Heart left ventricle (tissue), 13 donors: ENCODE measurements around the gene NOP53.
"Not testable (repeated sequence)": the region's sequence is repeated elsewhere in the genome, so short reads cannot be mapped to it uniquely, and the experiment has no call there.

Experiments used
- CTCF ChIP-seq, 12 donors: fragments of 200-600 bp; sonication (generic) in 4 of 12; IDR thresholded peaks; one replicate each; pipeline versions ENCODE4 v1.5.0 to v1.8.0; 2018 to 2022; ENCODE audit warnings: antibody characterized with exemption in 12 of 12, mild to moderate bottlenecking in 5 of 12
- POLR2A ChIP-seq, 2 donors: fragments of 450-650 bp; IDR thresholded peaks; one replicate each; pipeline ENCODE4 v1.6.1; 2017; ENCODE audit warnings: antibody characterized with exemption in 2 of 2, mild to moderate bottlenecking in 2 of 2, moderate library complexity in 2 of 2
- donor health status: ischemic (EF 13 %, LVEDD 7.1; RV severe dilation, severe dysfunction).
- donor health status: DM: no; HTN: yes; CAD: no.
- donor health status: DM: no; HTN: no; CAD: no.
- donor health status: ischemic (EF 25% LVEDD 6.9; RV normal size, moderate dysfunction).
- donor health status: ischemic (EF 25% LVEDD 5.7; RV mildly dilated, moderate dysfunction).
- donor health status: ischemic (EF 35%, LVEDD 5.7; RV mildly dilated, moderate dysfunction).
- donor health status: nonischemic (EF 11% LVEDD 7.7; RV severe dilation, severe dysfunction).
- donor health status: DM: yes; HTN: yes; CAD: no.
- donor health status: PGD.
- donor health status: ischemic (EF 29% LVEDD 5.4; RV normal size, mild dysfunction).
- donor health status: nonischemic (EF 23%, LVEDD 6.1; RV moderate dilation, normal function).

- not testable (repeated sequence) for TF ChIP-seq CTCF, POLR2A (IDR thresholded peaks at IDR 0.05)
Observed at GRCh38 chr19:47803148-47803547, 57.8 kb downstream of the NOP53 start.
